Measurements from ENCODE around the gene DAAM1.

GRCh38 chr14:59371771-59372170, 183.3 kb downstream of the DAAM1 start:
- TF ChIP-seq CTCF (IDR thresholded peaks at IDR 0.05 in 8 of 11, conservative IDR thresholded peaks at IDR 0.05 in 3 of 11) (no peak), POLR2A (IDR thresholded peaks at IDR 0.05) (no peak)

All from spleen (tissue), 7 donors.